PC-3 (cell line): ENCODE measurements around the gene HINT1. TPM values are rescaled to one million over a fixed set of nuclear protein-coding genes. Genes with fewer than 3 reads are reported as not detected.

Experiments used
- ATAC-seq: fragments of 200-7000 bp; cut with Tn5 transposase; 2 replicates; pipeline ENCODE4 v1.9.1; 2020; ENCODE audit warnings: mild to moderate bottlenecking, moderate library complexity
- BruUV-seq: library from RNA; stranded (reverse); fragments of 400-500 nt; replicated peaks from 2 replicates; lab custom pipeline; 2021; lab: Mats Ljungman, UMichigan
- CTCF ChIA-PET: fragments of 300-600 bp; sonication (Branson Sonifier 250); formaldehyde crosslinking; loops from one replicate; lab custom pipeline; 2022; ENCODE audit warnings: antibody characterized with exemption; lab: Charles Lee
- POLR2A ChIA-PET: fragments of 300-600 bp; sonication (Branson Sonifier 250); formaldehyde crosslinking; loops from one replicate; lab custom pipeline; 2022; ENCODE audit warnings: antibody characterized with exemption; ENCODE audit not compliant: unreplicated experiment; lab: Charles Lee
- DNase-seq: peaks from one replicate; pipeline ENCODE4 v3.0.0-alpha.2; 2015
- H2AFZ ChIP-seq: fragments of 300-600 bp; sonication (generic); 2 replicates; pipeline ENCODE4 v1.6.0; 2016; ENCODE audit warnings: antibody characterized with exemption, low read length
- H3F3A ChIP-seq: fragments of 300-600 bp; sonication (generic); one replicate; pipeline ENCODE4 v1.6.0; 2017; ENCODE audit warnings: antibody characterized with exemption, low read length, control low read depth, mild to moderate bottlenecking; ENCODE audit not compliant: unreplicated experiment
- H3K27ac ChIP-seq: fragments of 300-600 bp; sonication (generic); 2 replicates; pipeline ENCODE4 v1.5.1; 2016; ENCODE audit warnings: mild to moderate bottlenecking, low read length
- H3K27me3 ChIP-seq: fragments of 300-600 bp; sonication (generic); 2 replicates; pipeline ENCODE4 v1.6.1; 2016; ENCODE audit warnings: low read length, mixed read lengths
- H3K36me3 ChIP-seq: fragments of 300-600 bp; sonication (generic); 2 replicates; pipeline ENCODE4 v1.6.1; 2016; ENCODE audit warnings: low read depth, mixed run types, low read length, mixed read lengths
- H3K4me1 ChIP-seq: fragments of 300-600 bp; sonication (generic); 2 replicates; pipeline ENCODE4 v1.5.1; 2016; ENCODE audit warnings: low read length; ENCODE audit not compliant: insufficient read depth
- H3K4me2 ChIP-seq: fragments of 300-600 bp; sonication (generic); 2 replicates; pipeline ENCODE4 v1.6.0; 2016; ENCODE audit warnings: low read length
- H3K4me3 ChIP-seq: fragments of 300-600 bp; sonication (generic); 2 replicates; pipeline ENCODE4 v1.5.1; 2016; ENCODE audit warnings: mild to moderate bottlenecking, low read length, mixed read lengths
- H3K79me2 ChIP-seq: fragments of 300-600 bp; sonication (generic); 2 replicates; pipeline ENCODE4 v1.6.1; 2017; ENCODE audit warnings: low read length, mixed read lengths
- H3K9ac ChIP-seq: fragments of 300-600 bp; sonication (generic); 2 replicates; pipeline ENCODE4 v1.6.0; 2016; ENCODE audit warnings: mild to moderate bottlenecking, low read length
- H3K9me2 ChIP-seq: fragments of 300-600 bp; sonication (generic); replicated peaks from 2 replicates; pipeline ENCODE4 v1.6.1; 2016; ENCODE audit warnings: mixed run types, low read length, mixed read lengths
- H3K9me3 ChIP-seq: fragments of 300-600 bp; sonication (generic); 2 replicates; pipeline ENCODE4 v1.6.1; 2016; ENCODE audit warnings: low read length, mixed read lengths
- H4K20me1 ChIP-seq: fragments of 300-600 bp; sonication (generic); 2 replicates; pipeline ENCODE4 v1.6.1; 2016; ENCODE audit warnings: low read length, mixed read lengths
- EZH2 ChIP-seq: fragments of 300-600 bp; sonication (generic); IDR thresholded peaks from one replicate; pipeline ENCODE4 v1.6.1; 2017; ENCODE audit warnings: antibody characterized with exemption, mild to moderate bottlenecking, low read length; ENCODE audit not compliant: unreplicated experiment
- EZH2phosphoT487 ChIP-seq: fragments of 300-600 bp; sonication (generic); IDR thresholded peaks from 2 replicates; pipeline ENCODE4 v1.6.1; 2018; ENCODE audit warnings: mild to moderate bottlenecking, antibody characterized with exemption, low read length, borderline replicate concordance
- intact Hi-C: fragments of 100-400 bp; cut with micrococcal nuclease; formaldehyde crosslinking; loops from 2 replicates; pipeline ENCODE4 v1.9.0; 2023
- total RNA-seq: library from RNA; depleted of rRNA; stranded (reverse); fragments of >200 nt; gene quantifications from 2 replicates; pipeline ENCODE4 v1.2.3, GENCODE V29; 2014
- TF ChIP-seq, protein P1 (sequence below): fragments of 300-600 bp; sonication (generic); conservative IDR thresholded peaks from 2 replicates; pipeline ENCODE4 v1.5.1; 2017; ENCODE audit warnings: antibody characterized with exemption, low read depth, mild to moderate bottlenecking, low read length

HINT1 gene
- total RNA-seq, 1 experiment from 2014 or later: 243 TPM

DNA sequence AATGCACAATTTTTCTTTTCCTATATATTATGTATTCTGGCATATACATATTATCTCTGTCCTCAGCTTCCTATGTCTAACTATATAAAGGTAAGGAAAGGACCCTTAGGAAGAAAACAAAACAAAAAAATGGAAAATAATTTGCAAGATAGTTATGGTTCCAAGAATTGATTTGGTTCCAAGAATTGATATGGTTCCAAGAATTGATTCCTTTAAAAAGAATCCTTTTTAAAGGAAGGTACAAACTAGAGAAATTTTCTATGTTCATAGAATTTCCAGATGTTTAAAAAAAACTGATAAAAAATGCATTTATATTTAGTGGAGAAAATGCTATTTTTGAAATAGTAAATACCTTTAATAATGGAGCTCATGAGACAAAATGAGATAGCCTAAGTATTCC, 17.8 kb upstream of the HINT1 start:
- ChIA-PET POLR2A (no interaction called here), CTCF (no interaction called here)
- H3K9ac ChIP-seq: no peak overlapping the region
- H3K79me2 ChIP-seq: no peaks in the 10 kb centered on the region
- H3K4me1 ChIP-seq: peaks cover 3% of the 10 kb centered on the region; the same call in 1 of the 2 replicates
- H3K27me3 ChIP-seq: no peaks in the 10 kb centered on the region
- H3K4me2 ChIP-seq: no peak overlapping the region
- H3K27ac ChIP-seq: no peak overlapping the region
- H3K9me2 ChIP-seq: no peaks in the 10 kb centered on the region
- no peaks in the 10 kb centered on the region for H4K20me1 ChIP-seq
- no TSS peak for BruUV-seq
- H2AFZ ChIP-seq: no peak overlapping the region
- H3F3A ChIP-seq: no peaks in the 10 kb centered on the region
- H3K9me3 ChIP-seq: no peaks in the 10 kb centered on the region
- no peak for DNase-seq
- H3K36me3 ChIP-seq: no peaks in the 10 kb centered on the region
- TF ChIP-seq, protein P1, sequence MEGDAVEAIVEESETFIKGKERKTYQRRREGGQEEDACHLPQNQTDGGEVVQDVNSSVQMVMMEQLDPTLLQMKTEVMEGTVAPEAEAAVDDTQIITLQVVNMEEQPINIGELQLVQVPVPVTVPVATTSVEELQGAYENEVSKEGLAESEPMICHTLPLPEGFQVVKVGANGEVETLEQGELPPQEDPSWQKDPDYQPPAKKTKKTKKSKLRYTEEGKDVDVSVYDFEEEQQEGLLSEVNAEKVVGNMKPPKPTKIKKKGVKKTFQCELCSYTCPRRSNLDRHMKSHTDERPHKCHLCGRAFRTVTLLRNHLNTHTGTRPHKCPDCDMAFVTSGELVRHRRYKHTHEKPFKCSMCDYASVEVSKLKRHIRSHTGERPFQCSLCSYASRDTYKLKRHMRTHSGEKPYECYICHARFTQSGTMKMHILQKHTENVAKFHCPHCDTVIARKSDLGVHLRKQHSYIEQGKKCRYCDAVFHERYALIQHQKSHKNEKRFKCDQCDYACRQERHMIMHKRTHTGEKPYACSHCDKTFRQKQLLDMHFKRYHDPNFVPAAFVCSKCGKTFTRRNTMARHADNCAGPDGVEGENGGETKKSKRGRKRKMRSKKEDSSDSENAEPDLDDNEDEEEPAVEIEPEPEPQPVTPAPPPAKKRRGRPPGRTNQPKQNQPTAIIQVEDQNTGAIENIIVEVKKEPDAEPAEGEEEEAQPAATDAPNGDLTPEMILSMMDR: no peak
- no peak for TF ChIP-seq EZH2phosphoT487
- TF ChIP-seq EZH2: no peak
- no peak overlapping the region for H3K4me3 ChIP-seq
- ATAC-seq: no peak
- intact Hi-C loops: no loop called here

DNA sequence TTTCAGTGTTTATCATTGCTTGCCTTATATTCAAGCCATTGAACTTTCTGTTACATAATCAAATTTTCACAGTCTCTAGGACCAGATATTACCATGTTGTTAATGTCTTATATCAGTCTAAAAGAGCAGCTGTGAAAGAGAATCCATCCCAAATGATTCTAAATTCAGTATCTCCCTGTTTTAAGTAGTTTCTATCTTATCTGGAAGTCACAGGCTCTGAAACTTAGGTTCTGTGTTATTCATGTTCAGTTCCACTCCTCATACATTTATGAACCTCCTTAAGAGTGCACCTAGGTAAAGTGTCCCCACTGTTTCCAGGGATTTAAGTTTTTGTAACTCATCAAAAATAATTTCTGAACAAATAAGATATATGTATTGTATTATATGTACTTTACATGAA, 15.4 kb upstream of the HINT1 start:
- Histone ChIP-seq H3K36me3 (no peaks in the 10 kb centered on the region), H3K9me2 (no peaks in the 10 kb centered on the region), H3K4me3 (no peak overlapping the region), H3K4me1 (no peaks in the 10 kb centered on the region), H3K9me3 (no peaks in the 10 kb centered on the region), H3K79me2 (0 out of 2 replicates have a peak, but pooled peaks cover 7% of the 10 kb centered on the region), H3K4me2 (no peak overlapping the region), H3F3A (no peaks in the 10 kb centered on the region), H3K9ac (no peak overlapping the region), H3K27ac (no peak overlapping the region), H2AFZ (no peak overlapping the region), H3K27me3 (no peaks in the 10 kb centered on the region), H4K20me1 (no peaks in the 10 kb centered on the region)
- ChIA-PET CTCF (no interaction called here), POLR2A (no interaction called here)
- ATAC-seq: no peak
- intact Hi-C loops: no loop called here
- DNase-seq: no peak
- TF ChIP-seq, protein P1: no peak
- no peak for TF ChIP-seq EZH2
- no peak for TF ChIP-seq EZH2phosphoT487
- no TSS peak for BruUV-seq

DNA sequence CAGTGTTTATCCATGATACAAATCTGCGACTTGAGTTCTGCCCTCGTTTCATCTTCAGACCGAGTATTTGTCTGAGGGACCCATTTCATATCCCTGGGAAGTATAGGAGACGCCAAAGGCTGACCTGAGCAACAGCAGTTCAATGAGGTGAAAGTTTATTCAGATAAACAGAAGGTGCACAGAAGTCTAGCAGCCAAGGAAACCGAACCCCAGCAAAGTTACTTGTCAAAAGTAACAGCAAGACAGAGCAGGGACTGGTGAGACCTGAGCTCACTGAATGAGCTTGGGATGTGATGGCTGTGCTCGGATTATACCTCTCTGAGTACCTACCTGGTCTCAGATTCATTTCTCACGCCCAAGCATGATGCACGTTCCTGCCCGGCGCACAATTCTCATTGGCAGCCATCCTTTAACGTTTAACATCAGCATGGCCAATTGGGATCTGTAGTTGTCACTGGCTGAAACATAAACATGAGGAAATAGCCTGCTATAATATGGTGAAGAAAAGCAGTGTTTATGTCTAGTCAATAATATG, 6.3 kb upstream of the HINT1 start:
- Histone ChIP-seq H4K20me1 (no peaks in the 10 kb centered on the region), H3K36me3 (no peaks in the 10 kb centered on the region), H3K4me3 (peak overlapping the region; percentile 95), H3K9me2 (no peaks in the 10 kb centered on the region), H3K4me2 (peak overlapping the region; percentile 89), H3K9me3 (no peaks in the 10 kb centered on the region), H3F3A (no peaks in the 10 kb centered on the region), H3K27ac (0 out of 2 replicates have a peak overlapping the region, but pooled peaks have one; percentile 17), H2AFZ (peak overlapping the region; percentile 78), H3K9ac (peak overlapping the region; percentile 80), H3K79me2 (peaks cover 18% of the 10 kb centered on the region), H3K27me3 (no peaks in the 10 kb centered on the region), H3K4me1 (0 out of 2 replicates have a peak, but pooled peaks cover 10% of the 10 kb centered on the region)
- POLR2A ChIA-PET: no interaction called here
- peak; percentile 25 for DNase-seq
- intact Hi-C loops: loop anchor here (2.0 kb wide), 1 partner anchor 15 kb away; no protein-coding TSS in a partner anchor
- CTCF ChIA-PET: no interaction called here
- TF ChIP-seq EZH2phosphoT487: no peak
- no peak for TF ChIP-seq EZH2
- TF ChIP-seq, protein P1: no peak
- TSS peak; percentile 84 for BruUV-seq
- ATAC-seq: peak; percentile 18
